GM18951 (cell line): Measurements from ENCODE around the gene KCNG3.

Source experiments
- POLR2A ChIP-seq: IDR thresholded peaks from 4 replicates; pipeline ENCODE4 v1.6.1; 2011; ENCODE audit warnings: mild to moderate bottlenecking; ENCODE audit not compliant: insufficient read length, insufficient read depth; ENCODE audit errors: extremely low read depth
- in situ Hi-C: fragments of 300-500 bp; cut with MboI; formaldehyde crosslinking; loops from one replicate; pipeline ENCODE4 v1.12.0; 2022; ENCODE audit warnings: low sequenced_read_pairs, mixed read lengths, inconsistent platforms; ENCODE audit not compliant: unreplicated experiment

Gene KCNG3

GRCh38 chr2:42503291-42503690 is 9.5 kb upstream of the KCNG3 start:
- in situ Hi-C loops = loop anchor here (5.0 kb wide), 1 partner anchor 159 kb away; no protein-coding TSS in a partner anchor
- TF ChIP-seq POLR2A = no peak

GRCh38 chr2:42498497-42498896 is 4.7 kb upstream of the KCNG3 start:
- in situ Hi-C loops = no loop called here

GRCh38 chr2:42495611-42496010 is 1.8 kb upstream of the KCNG3 start:
- TF ChIP-seq POLR2A = no peak
- in situ Hi-C loops = no loop called here

More at GRCh38 chr2:42498497-42498896, 4.7 kb upstream of the KCNG3 start:
- TF ChIP-seq POLR2A = no peak

GRCh38 chr2:42495234-42495581 is 1.4 kb upstream of the KCNG3 start:
- in situ Hi-C loops = no loop called here
- TF ChIP-seq POLR2A = no peak

GRCh38 chr2:42494355-42495233 is 812 bp upstream of the KCNG3 start:
- in situ Hi-C loops = no loop called here
- no peak for TF ChIP-seq POLR2A

- in situ Hi-C loops = no loop called here
- no peak for TF ChIP-seq POLR2A
These were observed 903 bp downstream of the KCNG3 start for GRCh38 chr2:42492691-42493467.

GRCh38 chr2:42488297-42488696 is 5.5 kb downstream of the KCNG3 start:
- TF ChIP-seq POLR2A = no peak
- in situ Hi-C loops = no loop called here

- in situ Hi-C loops = no loop called here
- no peak for TF ChIP-seq POLR2A
These were observed 7.5 kb downstream of the KCNG3 start for GRCh38 chr2:42486145-42486906.

- no peak for TF ChIP-seq POLR2A
- in situ Hi-C loops = no loop called here
These were observed 13.4 kb downstream of the KCNG3 start for GRCh38 chr2:42480402-42480801.

GRCh38 chr2:42474765-42475454 is 18.9 kb downstream of the KCNG3 start:
- in situ Hi-C loops = no loop called here
- no peak for TF ChIP-seq POLR2A

- in situ Hi-C loops = no loop called here
- TF ChIP-seq POLR2A = no peak
These were observed 23.1 kb downstream of the KCNG3 start for GRCh38 chr2:42470706-42471105.

GRCh38 chr2:42464631-42465030 is 29.2 kb downstream of the KCNG3 start:
- in situ Hi-C loops = no loop called here
- no peak for TF ChIP-seq POLR2A
